NCI-H446 treated with DMSO at 0.1 percent for 48 hours (cell line): ENCODE data around the gene SNX7.
A peak's percentile ranks its signal among the peaks of the same experiment; 100 is the strongest.

ENCODE experiments used
- DNase-seq: peaks from one replicate; lab custom pipeline; 2025; lab: John Stamatoyannopoulos, UW

SNX7 gene

GRCh38 chr1:98769162-98769561 lies 107.6 kb downstream of the SNX7 start:
- no peak for DNase-seq

- no peak for DNase-seq
Measured at GRCh38 chr1:98781906-98782305, 120.4 kb downstream of the SNX7 start.

- DNase-seq = no peak
Measured at GRCh38 chr1:98783821-98784220, 122.3 kb downstream of the SNX7 start.

- no peak for DNase-seq
Measured at GRCh38 chr1:98791498-98791897, 130.0 kb downstream of the SNX7 start.

- DNase-seq = no peak
Measured at GRCh38 chr1:98792123-98792522, 130.6 kb downstream of the SNX7 start.

GRCh38 chr1:98793136-98793535 lies 131.6 kb downstream of the SNX7 start:
- DNase-seq = no peak

- DNase-seq = peak; percentile 62
Measured at GRCh38 chr1:98794196-98794886, 132.8 kb downstream of the SNX7 start.

- DNase-seq = no peak
Measured at GRCh38 chr1:98796049-98796448, 134.5 kb downstream of the SNX7 start.

- no peak for DNase-seq
Measured at GRCh38 chr1:98797506-98797905, 136.0 kb downstream of the SNX7 start.
